ENCODE data around the gene OR10A6.

DNA sequence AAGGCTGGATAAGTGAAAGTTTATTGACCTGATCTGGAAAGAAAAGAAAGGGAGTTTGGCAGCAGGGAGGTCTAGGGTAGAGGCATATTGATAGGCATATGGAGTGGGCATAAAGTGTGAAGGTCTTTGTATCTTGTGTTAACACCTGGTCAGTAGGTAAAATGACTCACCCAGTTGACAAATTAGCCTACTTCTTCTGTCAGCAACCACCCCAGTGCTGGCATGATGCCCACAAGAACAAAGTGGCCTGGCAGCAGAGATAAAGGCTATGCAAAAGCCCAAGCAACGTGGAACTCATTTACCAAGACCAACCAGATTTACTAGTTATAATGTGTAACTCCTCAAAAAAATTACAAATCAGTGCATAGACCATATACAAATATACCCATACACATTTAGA, 5.5 kb upstream of the OR10A6 start:
- TF ChIP-seq EZH2 (IDR thresholded peaks at IDR 0.05; ENCODE audit: borderline replicate concordance, control insufficient read depth, low read depth, low read length) (no peak), ATF7 (IDR thresholded peaks at IDR 0.05; ENCODE audit: low read depth) (no peak), TCF3 (IDR thresholded peaks at IDR 0.05; ENCODE audit: borderline replicate concordance, insufficient read depth, low read depth, low read length) (no peak)
- TF ChIP-seq, protein P1, sequence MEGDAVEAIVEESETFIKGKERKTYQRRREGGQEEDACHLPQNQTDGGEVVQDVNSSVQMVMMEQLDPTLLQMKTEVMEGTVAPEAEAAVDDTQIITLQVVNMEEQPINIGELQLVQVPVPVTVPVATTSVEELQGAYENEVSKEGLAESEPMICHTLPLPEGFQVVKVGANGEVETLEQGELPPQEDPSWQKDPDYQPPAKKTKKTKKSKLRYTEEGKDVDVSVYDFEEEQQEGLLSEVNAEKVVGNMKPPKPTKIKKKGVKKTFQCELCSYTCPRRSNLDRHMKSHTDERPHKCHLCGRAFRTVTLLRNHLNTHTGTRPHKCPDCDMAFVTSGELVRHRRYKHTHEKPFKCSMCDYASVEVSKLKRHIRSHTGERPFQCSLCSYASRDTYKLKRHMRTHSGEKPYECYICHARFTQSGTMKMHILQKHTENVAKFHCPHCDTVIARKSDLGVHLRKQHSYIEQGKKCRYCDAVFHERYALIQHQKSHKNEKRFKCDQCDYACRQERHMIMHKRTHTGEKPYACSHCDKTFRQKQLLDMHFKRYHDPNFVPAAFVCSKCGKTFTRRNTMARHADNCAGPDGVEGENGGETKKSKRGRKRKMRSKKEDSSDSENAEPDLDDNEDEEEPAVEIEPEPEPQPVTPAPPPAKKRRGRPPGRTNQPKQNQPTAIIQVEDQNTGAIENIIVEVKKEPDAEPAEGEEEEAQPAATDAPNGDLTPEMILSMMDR (IDR thresholded peaks at IDR 0.05 in 2 of 3, conservative IDR thresholded peaks at IDR 0.05 in 1 of 3; ENCODE audit: control insufficient read depth in 2 of 3, extremely low read depth in 1 of 3, insufficient read depth in 1 of 3, low read depth in 3 of 3, low read length in 3 of 3): no peak
- TF ChIP-seq, protein P2, sequence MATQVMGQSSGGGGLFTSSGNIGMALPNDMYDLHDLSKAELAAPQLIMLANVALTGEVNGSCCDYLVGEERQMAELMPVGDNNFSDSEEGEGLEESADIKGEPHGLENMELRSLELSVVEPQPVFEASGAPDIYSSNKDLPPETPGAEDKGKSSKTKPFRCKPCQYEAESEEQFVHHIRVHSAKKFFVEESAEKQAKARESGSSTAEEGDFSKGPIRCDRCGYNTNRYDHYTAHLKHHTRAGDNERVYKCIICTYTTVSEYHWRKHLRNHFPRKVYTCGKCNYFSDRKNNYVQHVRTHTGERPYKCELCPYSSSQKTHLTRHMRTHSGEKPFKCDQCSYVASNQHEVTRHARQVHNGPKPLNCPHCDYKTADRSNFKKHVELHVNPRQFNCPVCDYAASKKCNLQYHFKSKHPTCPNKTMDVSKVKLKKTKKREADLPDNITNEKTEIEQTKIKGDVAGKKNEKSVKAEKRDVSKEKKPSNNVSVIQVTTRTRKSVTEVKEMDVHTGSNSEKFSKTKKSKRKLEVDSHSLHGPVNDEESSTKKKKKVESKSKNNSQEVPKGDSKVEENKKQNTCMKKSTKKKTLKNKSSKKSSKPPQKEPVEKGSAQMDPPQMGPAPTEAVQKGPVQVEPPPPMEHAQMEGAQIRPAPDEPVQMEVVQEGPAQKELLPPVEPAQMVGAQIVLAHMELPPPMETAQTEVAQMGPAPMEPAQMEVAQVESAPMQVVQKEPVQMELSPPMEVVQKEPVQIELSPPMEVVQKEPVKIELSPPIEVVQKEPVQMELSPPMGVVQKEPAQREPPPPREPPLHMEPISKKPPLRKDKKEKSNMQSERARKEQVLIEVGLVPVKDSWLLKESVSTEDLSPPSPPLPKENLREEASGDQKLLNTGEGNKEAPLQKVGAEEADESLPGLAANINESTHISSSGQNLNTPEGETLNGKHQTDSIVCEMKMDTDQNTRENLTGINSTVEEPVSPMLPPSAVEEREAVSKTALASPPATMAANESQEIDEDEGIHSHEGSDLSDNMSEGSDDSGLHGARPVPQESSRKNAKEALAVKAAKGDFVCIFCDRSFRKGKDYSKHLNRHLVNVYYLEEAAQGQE (IDR thresholded peaks at IDR 0.05; ENCODE audit: low read depth, low read length): no peak
- TF ChIP-seq, protein P3, sequence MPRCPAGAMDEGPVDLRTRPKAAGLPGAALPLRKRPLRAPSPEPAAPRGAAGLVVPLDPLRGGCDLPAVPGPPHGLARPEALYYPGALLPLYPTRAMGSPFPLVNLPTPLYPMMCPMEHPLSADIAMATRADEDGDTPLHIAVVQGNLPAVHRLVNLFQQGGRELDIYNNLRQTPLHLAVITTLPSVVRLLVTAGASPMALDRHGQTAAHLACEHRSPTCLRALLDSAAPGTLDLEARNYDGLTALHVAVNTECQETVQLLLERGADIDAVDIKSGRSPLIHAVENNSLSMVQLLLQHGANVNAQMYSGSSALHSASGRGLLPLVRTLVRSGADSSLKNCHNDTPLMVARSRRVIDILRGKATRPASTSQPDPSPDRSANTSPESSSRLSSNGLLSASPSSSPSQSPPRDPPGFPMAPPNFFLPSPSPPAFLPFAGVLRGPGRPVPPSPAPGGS (IDR thresholded peaks at IDR 0.05; ENCODE audit: borderline replicate concordance, insufficient read depth, low read depth, low read length, poor library complexity, severe bottlenecking): no peak
- TF ChIP-seq, protein P4, sequence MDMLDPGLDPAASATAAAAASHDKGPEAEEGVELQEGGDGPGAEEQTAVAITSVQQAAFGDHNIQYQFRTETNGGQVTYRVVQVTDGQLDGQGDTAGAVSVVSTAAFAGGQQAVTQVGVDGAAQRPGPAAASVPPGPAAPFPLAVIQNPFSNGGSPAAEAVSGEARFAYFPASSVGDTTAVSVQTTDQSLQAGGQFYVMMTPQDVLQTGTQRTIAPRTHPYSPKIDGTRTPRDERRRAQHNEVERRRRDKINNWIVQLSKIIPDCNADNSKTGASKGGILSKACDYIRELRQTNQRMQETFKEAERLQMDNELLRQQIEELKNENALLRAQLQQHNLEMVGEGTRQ (IDR thresholded peaks at IDR 0.05; ENCODE audit: borderline replicate concordance, low read depth, low read length): no peak

Data from GM12878 (cell line).